ENCODE results near the gene ZC3H7B.
A peak's percentile ranks its signal among the peaks of the same experiment; 100 is the strongest.

ZC3H7B gene

DNA sequence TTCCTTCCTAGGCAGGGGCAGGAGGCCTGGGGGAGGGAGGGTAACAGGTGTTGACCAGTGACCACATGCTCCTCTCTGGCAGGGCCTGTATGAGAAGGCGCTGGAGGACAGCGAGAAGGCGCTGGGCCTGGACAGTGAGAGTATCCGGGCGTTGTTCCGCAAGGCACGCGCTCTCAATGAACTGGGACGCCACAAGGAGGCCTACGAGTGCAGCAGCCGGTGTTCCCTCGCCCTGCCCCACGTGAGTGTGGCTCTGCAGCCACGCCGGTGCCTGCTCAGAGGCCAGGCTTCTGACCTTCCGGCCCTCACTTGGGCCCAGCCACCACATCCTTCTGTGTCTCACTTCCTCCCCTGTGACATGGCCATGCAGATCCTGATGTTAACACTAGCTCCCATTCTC, 25.8 kb downstream of the ZC3H7B start:
- peak; percentile 82 for DNase-seq (ENCODE audit: low spot score)

GRCh38 chr22:41330169-41330568, 28.8 kb downstream of the ZC3H7B start:
- DNase-seq (ENCODE audit: low spot score), result peak; percentile 58

DNA sequence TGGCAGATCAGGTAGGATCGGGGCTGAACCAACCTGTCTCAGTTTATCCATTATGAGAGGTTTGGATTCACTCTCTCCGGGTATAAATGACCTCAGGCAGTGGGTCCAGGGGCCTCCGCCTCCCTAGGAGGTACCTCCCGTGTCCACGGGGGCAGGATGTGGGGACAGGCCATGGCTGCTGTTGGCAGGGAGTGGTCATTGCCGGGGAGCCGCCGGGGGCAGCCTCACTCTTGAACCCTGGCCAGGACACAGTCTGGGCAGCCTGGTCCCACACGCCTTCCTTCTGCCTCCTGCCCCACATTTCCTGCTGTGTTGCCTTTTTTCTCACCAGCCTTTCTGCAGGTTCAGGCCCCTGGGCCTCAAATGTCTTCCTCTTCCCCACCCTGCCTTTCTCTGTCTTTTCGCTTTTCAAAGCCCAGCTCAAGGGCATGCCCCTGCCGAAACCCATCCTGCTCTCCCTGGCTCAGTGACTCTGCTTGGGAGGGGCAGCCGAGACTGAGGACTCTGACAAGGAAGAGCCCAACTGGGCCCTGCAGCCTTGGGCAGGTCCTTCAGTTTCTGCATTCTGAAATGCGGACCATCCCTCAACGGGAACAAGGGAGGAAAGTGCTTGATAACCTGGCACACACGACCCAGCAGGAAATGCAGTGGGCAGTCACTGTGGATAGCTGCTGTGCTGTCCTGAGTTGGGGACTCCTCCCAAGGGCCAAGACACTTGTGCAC, 31.1 kb downstream of the ZC3H7B start:
- no peak for DNase-seq (ENCODE audit: low spot score)

GRCh38 chr22:41333806-41334205, 32.5 kb downstream of the ZC3H7B start:
- no peak for DNase-seq (ENCODE audit: low spot score)

DNA sequence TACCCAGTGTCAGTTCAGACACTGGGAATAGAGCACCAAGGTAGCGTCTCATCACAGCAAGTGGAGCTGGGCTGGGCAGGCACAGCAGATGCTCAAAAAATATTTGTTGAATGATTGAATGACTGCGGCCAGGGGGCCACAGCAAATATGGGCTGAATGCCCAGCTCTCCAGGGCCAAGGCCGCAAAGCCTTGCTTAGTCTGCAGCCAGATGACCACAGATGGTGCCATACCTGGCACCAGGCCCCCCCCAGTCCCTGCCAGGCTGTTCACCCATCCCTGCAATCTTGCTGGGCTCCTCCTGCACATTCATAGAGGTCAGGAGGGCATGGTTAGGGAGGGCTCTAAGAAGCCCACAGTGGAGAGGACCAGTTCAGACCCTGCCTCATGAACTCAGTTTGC, 32.9 kb downstream of the ZC3H7B start:
- peak; percentile 87 for DNase-seq (ENCODE audit: low spot score)

DNA sequence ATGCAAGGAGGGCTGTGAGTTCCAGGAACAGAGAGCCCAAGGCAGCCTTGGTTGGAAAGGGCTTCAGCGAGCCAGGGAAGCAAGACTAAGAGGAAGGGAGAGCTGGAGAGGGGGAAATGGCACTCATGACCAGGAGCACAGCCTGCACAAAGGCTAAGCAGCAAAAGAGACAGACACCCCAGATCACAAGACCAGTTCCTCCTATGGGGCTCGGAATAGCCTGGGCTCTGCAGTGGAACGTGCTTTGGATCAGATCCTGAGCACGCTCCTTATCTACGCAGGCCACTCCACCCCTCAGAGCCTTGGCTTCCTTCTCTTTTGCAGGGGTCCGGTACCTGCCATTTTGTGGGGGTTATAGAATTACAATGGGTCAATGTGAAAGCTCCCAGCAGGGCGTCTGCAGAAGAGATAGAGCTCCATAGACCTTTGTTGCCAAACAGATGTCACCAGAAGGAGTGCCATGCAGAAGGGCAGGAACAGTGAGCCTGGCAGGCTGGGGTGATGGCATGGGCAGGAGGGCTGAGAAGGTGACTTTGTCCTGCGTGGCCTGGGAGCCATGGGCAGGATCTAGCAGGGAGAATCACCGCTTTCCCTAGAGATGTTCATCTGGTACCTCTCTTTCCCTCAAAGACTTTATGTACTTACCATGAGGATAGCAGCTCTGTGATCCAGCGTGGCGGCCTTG, 33.8 kb downstream of the ZC3H7B start:
- no peak for DNase-seq (ENCODE audit: low spot score)

DNA sequence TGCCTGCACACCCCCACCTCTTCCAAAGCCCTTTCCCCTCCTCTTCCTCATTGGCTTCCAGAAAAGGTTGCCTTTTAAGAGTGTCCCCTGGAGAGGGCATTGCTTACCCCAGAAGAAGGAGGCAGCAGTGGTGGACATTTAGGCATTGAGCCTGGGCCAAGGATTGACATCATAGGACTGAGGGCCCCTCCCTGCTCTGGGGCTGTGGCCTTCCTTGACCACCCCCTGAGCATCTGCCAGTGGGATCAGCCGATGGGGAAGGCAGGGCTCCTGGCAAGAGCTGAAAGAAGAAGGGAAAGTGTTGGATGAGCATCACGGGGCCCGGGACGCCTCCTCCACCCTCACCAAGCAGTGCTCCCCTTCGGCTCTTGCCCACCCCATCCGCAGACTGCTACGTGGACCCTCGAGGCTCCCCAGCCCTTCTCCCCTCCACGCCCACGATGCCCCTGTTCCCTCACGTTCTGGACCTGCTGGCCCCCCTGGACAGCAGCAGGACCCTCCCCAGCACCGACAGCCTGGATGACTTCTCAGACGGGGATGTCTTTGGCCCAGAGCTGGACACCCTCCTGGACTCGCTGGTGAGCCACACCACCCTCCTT, 37.4 kb downstream of the ZC3H7B start:
- DNase-seq (ENCODE audit: low spot score), result no peak

GRCh38 chr22:41339823-41340222, 38.5 kb downstream of the ZC3H7B start:
- no peak for DNase-seq (ENCODE audit: low spot score)

DNA sequence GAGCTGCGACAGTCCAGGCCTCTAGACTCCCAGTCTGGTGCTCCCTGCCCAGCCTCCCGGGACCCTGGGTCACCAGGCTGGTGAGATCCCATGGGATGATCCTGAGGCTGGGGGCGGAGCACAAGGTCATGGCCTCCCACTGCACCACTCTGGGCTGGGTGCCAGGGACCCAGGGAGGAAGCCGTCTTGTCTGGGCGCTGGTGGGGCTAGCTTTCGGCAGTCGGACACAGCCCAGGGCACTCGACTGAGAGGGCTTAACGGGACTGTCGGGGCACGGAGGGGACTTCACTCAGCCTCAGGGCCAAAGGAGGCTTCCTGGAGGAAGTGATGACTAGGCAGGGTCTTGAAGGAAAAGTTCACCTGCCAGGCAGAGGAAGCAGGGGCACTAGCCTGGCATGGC, 39.0 kb downstream of the ZC3H7B start:
- DNase-seq (ENCODE audit: low spot score), result no peak

DNA sequence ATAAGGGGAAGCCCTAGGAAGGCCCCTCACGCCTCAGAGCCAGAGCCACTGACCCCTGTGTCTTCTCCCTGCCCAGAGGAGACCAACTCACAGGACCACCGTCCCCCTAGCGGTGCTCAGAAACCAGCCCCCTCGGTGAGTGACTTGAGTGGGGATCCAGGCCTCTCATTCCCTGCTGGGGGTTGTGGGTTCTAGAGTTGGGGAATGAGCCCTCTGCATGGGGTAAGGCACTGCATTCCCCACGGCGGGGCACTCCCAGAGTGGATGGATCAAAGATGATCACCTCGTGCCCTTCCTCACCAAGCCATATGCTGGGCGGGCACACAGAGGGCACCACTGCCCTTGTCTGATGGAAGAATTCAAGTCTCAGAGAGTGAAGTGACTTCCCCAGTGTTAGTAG, 39.7 kb downstream of the ZC3H7B start:
- DNase-seq (ENCODE audit: low spot score), result no peak

DNA sequence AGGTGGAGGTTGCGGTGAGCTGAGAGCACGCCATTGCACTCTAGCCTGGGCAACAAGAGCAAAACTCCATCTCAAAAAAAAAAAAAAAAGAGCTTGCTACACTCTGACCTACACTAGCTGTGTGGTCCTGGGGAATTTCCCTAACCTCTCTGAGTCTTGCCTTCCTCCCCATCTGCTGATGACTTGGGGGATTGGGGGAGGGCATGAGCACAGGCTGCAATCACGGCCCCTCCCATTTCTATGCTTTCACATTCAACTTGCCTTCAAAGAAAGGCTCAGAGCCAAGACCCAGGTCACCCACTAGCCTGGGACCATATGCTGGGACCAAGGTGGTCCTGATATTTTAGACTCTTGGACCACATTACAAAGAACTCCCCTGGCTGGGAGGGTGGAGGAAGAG, 40.7 kb downstream of the ZC3H7B start:
- DNase-seq (ENCODE audit: low spot score), result no peak

DNA sequence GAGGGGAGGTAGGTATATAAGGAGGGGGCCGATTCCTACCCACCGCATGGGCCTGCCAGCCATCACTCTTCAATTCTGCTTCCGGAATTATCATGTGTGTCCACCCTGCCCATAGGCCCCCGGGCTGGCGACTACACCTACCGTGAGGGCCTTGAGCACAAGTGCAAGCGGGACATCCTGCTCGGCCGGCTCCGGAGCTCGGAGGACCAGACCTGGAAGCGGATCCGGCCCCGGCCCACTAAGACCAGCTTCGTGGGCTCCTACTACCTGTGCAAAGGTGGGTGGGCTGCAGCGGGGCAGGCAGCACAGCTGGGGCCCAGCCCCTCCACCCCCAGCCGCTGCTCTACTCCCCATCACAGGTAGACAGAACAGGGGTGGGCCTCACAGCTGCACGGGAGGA, 42.0 kb downstream of the ZC3H7B start:
- DNase-seq (ENCODE audit: low spot score), result no peak

- DNase-seq (ENCODE audit: low spot score), result no peak
Measured at GRCh38 chr22:41343717-41344116, 42.4 kb downstream of the ZC3H7B start.

DNA sequence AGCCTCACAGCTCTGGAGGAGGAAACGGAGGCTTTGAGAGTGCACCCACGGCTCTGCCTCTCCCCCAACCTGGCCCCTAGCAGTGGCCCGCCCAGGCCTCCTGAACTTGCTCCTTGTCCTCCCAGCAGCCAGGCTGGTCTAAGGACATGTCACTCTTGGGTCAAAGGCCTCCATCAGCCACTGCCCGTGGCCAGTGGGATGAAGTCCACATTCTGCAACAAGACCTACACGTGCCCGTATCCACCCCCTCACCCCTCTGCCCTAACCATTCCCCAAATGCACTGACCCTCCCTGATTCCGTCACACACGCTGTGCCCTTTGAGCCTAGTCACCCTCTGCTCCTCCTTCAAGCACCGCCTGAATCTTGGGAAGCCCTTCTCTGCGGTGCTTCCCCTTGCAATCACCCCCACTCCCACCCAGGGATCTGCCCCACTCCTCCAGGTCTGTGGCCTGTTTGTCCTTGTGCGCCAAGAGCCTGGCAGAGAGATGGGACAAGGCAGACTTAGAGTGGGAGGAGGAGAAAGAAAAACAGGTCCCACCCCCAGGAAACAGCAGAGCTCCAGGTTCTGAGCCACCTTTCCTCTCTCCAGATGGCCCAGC, 43.0 kb downstream of the ZC3H7B start:
- no peak for DNase-seq (ENCODE audit: low spot score)

- no peak for DNase-seq (ENCODE audit: low spot score)
Measured at GRCh38 chr22:41345807-41346335, 44.5 kb downstream of the ZC3H7B start.

DNA sequence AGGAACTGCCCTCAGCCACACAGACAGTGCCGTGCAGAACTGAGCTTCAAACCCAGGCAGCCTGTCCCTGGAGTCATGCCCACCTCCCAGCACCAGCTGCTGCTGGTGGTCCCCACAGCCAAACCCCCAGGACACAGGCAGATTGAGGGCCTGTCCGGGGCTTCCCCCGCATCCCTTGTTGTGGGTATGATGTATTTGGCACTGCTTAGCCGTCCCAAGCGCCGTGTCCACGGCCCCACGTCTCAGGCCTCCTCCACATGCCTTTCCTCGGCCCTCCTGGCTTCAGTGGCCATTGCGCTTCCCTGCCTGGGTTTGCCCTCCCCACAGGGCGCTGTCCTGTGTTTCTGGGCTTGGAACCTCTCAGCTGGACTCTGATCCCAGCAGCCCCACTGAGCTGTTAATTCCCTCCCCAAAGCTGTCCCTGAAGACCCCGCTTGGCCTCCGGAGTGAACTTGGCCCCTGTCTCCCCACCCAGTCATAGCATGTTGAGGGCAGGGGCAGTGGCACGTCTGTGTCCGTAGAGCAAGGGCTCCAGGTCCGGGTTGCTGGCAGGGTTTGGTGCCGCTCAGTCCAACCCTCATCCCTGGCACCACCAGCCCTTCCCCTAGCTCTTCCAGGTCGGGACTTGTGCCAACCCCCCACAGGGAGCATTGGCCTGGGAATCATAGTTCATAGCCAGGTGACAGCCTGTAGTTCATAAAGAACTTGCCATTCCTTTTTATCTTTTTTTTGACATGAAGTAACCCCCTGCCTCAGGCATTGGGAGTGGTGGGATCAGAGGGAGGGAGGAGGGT, 45.9 kb downstream of the ZC3H7B start:
- DNase-seq (ENCODE audit: low spot score), result peak; percentile 92

DNA sequence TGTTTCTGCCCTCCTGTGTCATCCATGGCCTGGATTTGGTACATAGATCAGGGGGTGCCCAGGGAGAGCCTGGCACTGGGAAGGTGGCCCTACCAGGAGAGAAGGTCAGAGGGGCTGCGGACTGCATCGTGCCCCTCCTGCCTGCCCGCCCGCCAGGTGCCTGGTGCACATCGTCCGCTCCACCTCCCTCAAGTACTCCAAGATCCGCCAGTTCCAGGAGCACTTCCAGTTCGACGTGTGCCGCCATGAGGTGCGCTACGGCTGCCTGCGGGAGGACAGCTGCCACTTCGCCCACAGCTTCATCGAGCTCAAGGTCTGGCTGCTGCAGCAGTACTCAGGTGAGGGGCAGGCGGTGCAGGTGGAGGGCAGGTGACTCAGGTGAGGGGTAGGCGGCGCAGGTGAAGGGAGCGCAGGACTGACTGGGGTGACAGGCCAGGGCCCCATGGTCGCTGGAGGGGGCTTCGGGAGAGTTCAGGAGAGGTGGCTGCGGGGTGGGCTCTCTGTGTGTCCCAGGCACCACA, 47.7 kb downstream of the ZC3H7B start:
- DNase-seq (ENCODE audit: low spot score), result no peak

DNA sequence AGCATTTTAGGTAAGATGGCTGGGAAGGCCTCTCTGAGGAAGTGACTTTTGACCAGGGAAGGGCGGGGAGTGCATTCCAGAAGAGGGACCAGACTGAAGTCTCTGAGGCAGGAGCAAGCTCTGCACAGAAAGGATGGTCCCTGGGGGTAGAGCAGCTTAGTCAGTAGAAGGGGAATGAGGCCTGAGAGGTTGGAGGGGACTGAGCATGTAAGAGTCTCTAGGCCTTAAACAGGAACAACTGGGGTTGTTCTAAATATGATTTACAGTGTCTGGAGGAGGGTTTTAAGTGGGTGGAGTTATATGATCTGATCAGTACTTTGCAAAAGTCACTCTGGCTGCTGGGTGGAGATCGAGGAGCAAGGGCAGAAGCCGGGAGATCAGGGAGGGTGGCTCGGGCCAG, 48.8 kb downstream of the ZC3H7B start:
- DNase-seq (ENCODE audit: low spot score), result no peak

- DNase-seq (ENCODE audit: low spot score), result no peak
Measured at GRCh38 chr22:41351011-41351410, 49.7 kb downstream of the ZC3H7B start.

GRCh38 chr22:41352058-41352457, 50.7 kb downstream of the ZC3H7B start:
- DNase-seq (ENCODE audit: low spot score), result no peak

DNA sequence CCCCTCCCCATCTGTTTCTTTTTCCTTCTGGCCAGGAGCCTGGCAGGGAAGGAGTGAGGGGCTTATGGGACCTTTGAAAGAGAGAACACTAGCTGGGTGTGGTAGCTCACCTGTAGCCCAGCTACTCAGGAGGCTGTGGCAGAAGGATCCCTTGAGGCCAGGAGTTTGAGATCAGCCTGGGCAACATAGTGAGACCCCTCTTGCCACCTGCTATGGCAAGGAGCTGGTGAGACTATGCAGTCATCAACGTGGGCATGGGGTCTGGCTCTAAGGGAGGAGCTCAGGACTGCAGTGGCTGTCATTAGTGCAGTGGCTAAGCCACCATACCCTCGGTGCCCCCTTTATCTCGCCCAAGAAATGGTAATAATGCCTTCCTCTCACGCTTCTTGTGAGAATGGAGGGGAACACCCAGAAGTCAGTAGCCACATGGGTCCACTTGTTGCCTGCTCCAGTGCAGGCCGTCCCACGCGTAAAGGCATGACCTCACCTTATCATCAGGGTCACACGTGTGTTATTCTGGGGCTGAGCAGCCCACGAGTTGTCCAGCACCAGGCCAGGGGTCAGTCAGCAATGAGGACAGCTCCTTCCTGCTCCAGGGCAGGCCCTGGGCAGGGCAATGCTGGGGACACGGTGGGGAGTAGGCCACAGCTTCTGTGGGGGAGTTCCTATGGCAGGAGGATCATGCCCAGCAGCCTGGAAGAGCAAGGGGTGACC, 52.7 kb downstream of the ZC3H7B start:
- DNase-seq (ENCODE audit: low spot score), result no peak
